ENCODE measurements around the gene GALR1. TPM values are rescaled to one million over a fixed set of nuclear protein-coding genes. Genes with fewer than 3 reads are reported as not detected.
"Not testable (repeated sequence)": the region's sequence is repeated elsewhere in the genome, so short reads cannot be mapped to it uniquely, and the experiment has no call there.

GALR1 gene
- polyA plus RNA-seq, 1 of the 3 experiments (the other 2 are of a cell fraction) = not detected

GRCh38 chr18:77271576-77272481 lies 22.2 kb downstream of the GALR1 start:
- no peaks in the 10 kb centered on the region for H3K79me2 ChIP-seq (ENCODE audit: insufficient read depth)
- H3K9me2 ChIP-seq = no peaks in the 10 kb centered on the region
- H3K4me2 ChIP-seq = no peak overlapping the region
- WGBS (ENCODE audit: low lambda C conversion rate) = 18% methylated on average over 9 of the region's 9 CpGs
- H3K4me3 ChIP-seq (ENCODE audit: low read depth in 2 of 2, low read length in 1 of 2) = no peak overlapping the region
- CTCF ChIA-PET = interaction anchor here (0.8 kb wide), 1 partner anchor 70 kb away, joined by 4 read pairs; no protein-coding TSS in a partner anchor
- no peak overlapping the region for H3K27ac ChIP-seq (ENCODE audit: low read depth in 2 of 2, low read length in 1 of 2)
- no peaks in the 10 kb centered on the region for H3K27me3 ChIP-seq (ENCODE audit: insufficient read depth)
- POLR2A ChIA-PET = no interaction called here
- TF ChIP-seq CTCF (IDR thresholded peaks at IDR 0.05) = no peak
- TF ChIP-seq SIN3A (IDR thresholded peaks at IDR 0.05; ENCODE audit: borderline replicate concordance, low read depth, low read length) = no peak
- no peak for TF ChIP-seq EP300 (IDR thresholded peaks at IDR 0.05; ENCODE audit: borderline replicate concordance in 1 of 2, low read depth in 1 of 2, low read length in 1 of 2)
- no peaks in the 10 kb centered on the region for H3K9me3 ChIP-seq
- no peaks in the 10 kb centered on the region for H3K4me1 ChIP-seq (ENCODE audit: control insufficient read depth in 1 of 2, insufficient read depth in 2 of 2, low read depth in 1 of 2, low read length in 1 of 2)
- DNase-seq = no peak
- no peaks in the 10 kb centered on the region for H3F3A ChIP-seq (replicated peaks; ENCODE audit: insufficient read depth)
- no peak overlapping the region for H2AFZ ChIP-seq (ENCODE audit: low read depth)
- H3K9ac ChIP-seq = no peak overlapping the region
- no peaks in the 10 kb centered on the region for H4K20me1 ChIP-seq (ENCODE audit: insufficient read depth)
- no peaks in the 10 kb centered on the region for H3K36me3 ChIP-seq (replicated peaks in 1 of 2; ENCODE audit: control insufficient read depth in 1 of 2, insufficient read depth in 2 of 2, low read length in 1 of 2)

GRCh38 chr18:77290841-77291240 lies 41.2 kb downstream of the GALR1 start:
- WGBS (ENCODE audit: low lambda C conversion rate) = 23% methylated on average over 6 of the region's 7 CpGs
- CTCF ChIA-PET; H3K79me2 ChIP-seq (ENCODE audit: insufficient read depth); H3K9ac ChIP-seq; DNase-seq; H3K36me3 ChIP-seq (replicated peaks in 1 of 2; ENCODE audit: control insufficient read depth in 1 of 2, insufficient read depth in 2 of 2, low read length in 1 of 2); H2AFZ ChIP-seq (ENCODE audit: low read depth); H4K20me1 ChIP-seq (ENCODE audit: insufficient read depth); H3K9me3 ChIP-seq; H3K4me3 ChIP-seq (ENCODE audit: low read depth in 2 of 2, low read length in 1 of 2); H3K27me3 ChIP-seq (ENCODE audit: insufficient read depth); H3K4me1 ChIP-seq (ENCODE audit: control insufficient read depth in 1 of 2, insufficient read depth in 2 of 2, low read depth in 1 of 2, low read length in 1 of 2); H3K27ac ChIP-seq (ENCODE audit: low read depth in 2 of 2, low read length in 1 of 2); H3K4me2 ChIP-seq; POLR2A ChIA-PET; H3K9me2 ChIP-seq; H3F3A ChIP-seq (replicated peaks; ENCODE audit: insufficient read depth): not testable (repeated sequence)

- Histone ChIP-seq H3K4me3 (ENCODE audit: low read depth in 2 of 2, low read length in 1 of 2) (no peak overlapping the region), H3K27me3 (ENCODE audit: insufficient read depth) (no peaks in the 10 kb centered on the region), H3K9ac (no peak overlapping the region), H3K9me3 (no peaks in the 10 kb centered on the region), H4K20me1 (ENCODE audit: insufficient read depth) (no peaks in the 10 kb centered on the region), H3K4me1 (ENCODE audit: control insufficient read depth in 1 of 2, insufficient read depth in 2 of 2, low read depth in 1 of 2, low read length in 1 of 2) (no peaks in the 10 kb centered on the region), H3K4me2 (no peak overlapping the region), H3K27ac (ENCODE audit: low read depth in 2 of 2, low read length in 1 of 2) (no peak overlapping the region), H3K36me3 (replicated peaks in 1 of 2; ENCODE audit: control insufficient read depth in 1 of 2, insufficient read depth in 2 of 2, low read length in 1 of 2) (no peaks in the 10 kb centered on the region), H3K79me2 (ENCODE audit: insufficient read depth) (no peaks in the 10 kb centered on the region), H3F3A (replicated peaks; ENCODE audit: insufficient read depth) (no peaks in the 10 kb centered on the region), H3K9me2 (no peaks in the 10 kb centered on the region), H2AFZ (ENCODE audit: low read depth) (no peak overlapping the region)
- ChIA-PET CTCF (no interaction called here), POLR2A (no interaction called here)
- no peak for DNase-seq
- no peak for TF ChIP-seq EZH2phosphoT487 (IDR thresholded peaks at IDR 0.05; ENCODE audit: borderline replicate concordance, low read depth)
- TF ChIP-seq GATA2 (CRISPR knock-in tag; IDR thresholded peaks at IDR 0.05) = no peak
- TF ChIP-seq RCOR1 (IDR thresholded peaks at IDR 0.05; ENCODE audit: low read length) = no peak
- no peak for TF ChIP-seq PBX3 (IDR thresholded peaks at IDR 0.05)
- TF ChIP-seq USF1 (IDR thresholded peaks at IDR 0.05; ENCODE audit: borderline replicate concordance, low read depth) = no peak
- no peak for TF ChIP-seq IRF3 (IDR thresholded peaks at IDR 0.05; ENCODE audit: low read depth, low read length)
- 6% methylated on average over 6 of the region's 8 CpGs for WGBS (ENCODE audit: low lambda C conversion rate)
Measured at GRCh38 chr18:77298172-77298571, 48.5 kb downstream of the GALR1 start.
